OCI-LY1 (cell line): ENCODE data around the gene ZMIZ1.
"Not testable (repeated sequence)": the region's sequence is repeated elsewhere in the genome, so short reads cannot be mapped to it uniquely, and the experiment has no call there.

Experiments used
- H2AFZ ChIP-seq: fragments of 200-600 bp; sonication (generic), shearing (Covaris generic); 2 replicates; pipeline ENCODE4 v1.6.0; 2014; ENCODE audit warnings: antibody characterized with exemption, mild to moderate bottlenecking, low read length
- H3F3A ChIP-seq: fragments of 200-600 bp; sonication (generic), shearing (Covaris generic); 2 replicates; pipeline ENCODE4 v1.6.0; 2014; ENCODE audit warnings: mild to moderate bottlenecking, antibody characterized with exemption, low read length, moderate library complexity; ENCODE audit not compliant: insufficient read depth
- H3K27ac ChIP-seq: fragments of 200-600 bp; sonication (generic); 2 replicates; pipeline ENCODE4 v1.5.1; 2014; ENCODE audit warnings: low read length, mixed run types, mild to moderate bottlenecking, low read depth; ENCODE audit not compliant: poor library complexity, severe bottlenecking
- H3K27me3 ChIP-seq: fragments of 200-600 bp; sonication (generic); 2 replicates; pipeline ENCODE4 v1.6.0; 2014; ENCODE audit warnings: antibody characterized with exemption, mild to moderate bottlenecking, low read length, moderate library complexity; ENCODE audit not compliant: insufficient read depth
- H3K36me3 ChIP-seq: fragments of 200-600 bp; sonication (generic); 2 replicates; pipeline ENCODE4 v1.6.1; 2014; ENCODE audit warnings: mild to moderate bottlenecking, antibody characterized with exemption, low read length, moderate library complexity, mixed read lengths; ENCODE audit not compliant: insufficient read depth
- H3K4me1 ChIP-seq: fragments of 200-600 bp; sonication (generic); 2 replicates; pipeline ENCODE4 v1.5.1; 2014; ENCODE audit warnings: mild to moderate bottlenecking, low read length, moderate library complexity; ENCODE audit not compliant: insufficient read depth, severe bottlenecking
- H3K4me2 ChIP-seq: fragments of 200-600 bp; sonication (generic), shearing (Covaris generic); 2 replicates; pipeline ENCODE4 v1.6.1; 2014; ENCODE audit warnings: low read length
- H3K4me3 ChIP-seq: fragments of 200-600 bp; sonication (generic); 2 replicates; pipeline ENCODE4 v1.5.1; 2014; ENCODE audit warnings: low read length, low read depth, mild to moderate bottlenecking, mixed read lengths; ENCODE audit not compliant: poor library complexity, severe bottlenecking
- H3K79me2 ChIP-seq: fragments of 200-600 bp; shearing (Covaris generic); 2 replicates; pipeline ENCODE4 v1.6.1; 2016; ENCODE audit warnings: mixed run types, low read length, mixed read lengths; ENCODE audit not compliant: insufficient read depth
- H3K9ac ChIP-seq: fragments of 200-600 bp; sonication (generic), shearing (Covaris generic); 2 replicates; pipeline ENCODE4 v1.6.1; 2014; ENCODE audit warnings: mild to moderate bottlenecking, low read length, mixed read lengths
- H3K9me2 ChIP-seq: fragments of 200-600 bp; sonication (generic), shearing (Covaris generic); 2 replicates; pipeline ENCODE4 v1.6.1; 2014; ENCODE audit warnings: low read depth, mild to moderate bottlenecking, low read length, mixed read lengths
- H3K9me3 ChIP-seq: fragments of 200-600 bp; shearing (Covaris generic); 2 replicates; pipeline ENCODE4 v1.6.1; 2014; ENCODE audit warnings: low read length, mixed read lengths
- H4K20me1 ChIP-seq: fragments of 200-600 bp; sonication (generic), shearing (Covaris generic); 2 replicates; pipeline ENCODE4 v1.6.0; 2016; ENCODE audit warnings: mild to moderate bottlenecking, low read length; ENCODE audit not compliant: insufficient read depth
- EZH2 ChIP-seq: fragments of 200-600 bp; sonication (generic), shearing (Covaris generic); IDR thresholded peaks from 2 replicates; pipeline ENCODE4 v1.8.0; 2017; ENCODE audit warnings: borderline replicate concordance, mixed run types, mild to moderate bottlenecking, antibody characterized with exemption, low read length, moderate library complexity, mixed read lengths
- TF ChIP-seq, protein P1 (sequence below): fragments of 200-600 bp; sonication (generic), shearing (Covaris generic); IDR thresholded peaks from 2 replicates; pipeline ENCODE4 v1.5.1; 2017; ENCODE audit warnings: mild to moderate bottlenecking, antibody characterized with exemption, low read length, moderate library complexity, mixed read lengths

The ZMIZ1 gene

DNA sequence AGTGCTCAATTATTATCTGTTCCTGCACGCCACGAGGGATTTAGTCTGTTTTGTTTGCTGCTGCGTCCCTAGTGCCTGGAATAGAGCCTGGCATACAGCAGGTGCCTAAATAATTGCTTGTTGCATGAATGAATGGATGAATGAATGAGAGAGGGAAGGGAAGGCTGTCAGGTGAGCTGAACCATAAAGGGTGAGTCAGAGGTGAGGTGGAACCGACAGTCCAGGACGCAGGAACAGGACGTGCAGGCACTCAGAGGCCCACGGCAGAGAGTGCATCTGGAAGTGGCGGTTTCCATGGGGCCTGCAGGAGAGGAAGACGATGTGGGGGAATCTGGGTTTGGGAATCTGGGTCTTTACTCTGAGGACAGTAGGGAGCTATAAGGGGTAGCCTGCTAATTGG, 260.8 kb downstream of the ZMIZ1 start:
- no peak overlapping the region for H3K4me3 ChIP-seq
- no peaks in the 10 kb centered on the region for H3K9me2 ChIP-seq
- H3K27me3 ChIP-seq: peaks cover 8% of the 10 kb centered on the region; the same call in 1 of the 2 replicates
- no peak overlapping the region for H3K4me2 ChIP-seq
- no peaks in the 10 kb centered on the region for H3K4me1 ChIP-seq
- no peak overlapping the region for H3K9ac ChIP-seq
- no peaks in the 10 kb centered on the region; the same call in 1 of the 2 replicates for H3K36me3 ChIP-seq
- H2AFZ ChIP-seq: no peak overlapping the region
- H3F3A ChIP-seq: no peaks in the 10 kb centered on the region
- TF ChIP-seq EZH2: no peak
- TF ChIP-seq, protein P1, sequence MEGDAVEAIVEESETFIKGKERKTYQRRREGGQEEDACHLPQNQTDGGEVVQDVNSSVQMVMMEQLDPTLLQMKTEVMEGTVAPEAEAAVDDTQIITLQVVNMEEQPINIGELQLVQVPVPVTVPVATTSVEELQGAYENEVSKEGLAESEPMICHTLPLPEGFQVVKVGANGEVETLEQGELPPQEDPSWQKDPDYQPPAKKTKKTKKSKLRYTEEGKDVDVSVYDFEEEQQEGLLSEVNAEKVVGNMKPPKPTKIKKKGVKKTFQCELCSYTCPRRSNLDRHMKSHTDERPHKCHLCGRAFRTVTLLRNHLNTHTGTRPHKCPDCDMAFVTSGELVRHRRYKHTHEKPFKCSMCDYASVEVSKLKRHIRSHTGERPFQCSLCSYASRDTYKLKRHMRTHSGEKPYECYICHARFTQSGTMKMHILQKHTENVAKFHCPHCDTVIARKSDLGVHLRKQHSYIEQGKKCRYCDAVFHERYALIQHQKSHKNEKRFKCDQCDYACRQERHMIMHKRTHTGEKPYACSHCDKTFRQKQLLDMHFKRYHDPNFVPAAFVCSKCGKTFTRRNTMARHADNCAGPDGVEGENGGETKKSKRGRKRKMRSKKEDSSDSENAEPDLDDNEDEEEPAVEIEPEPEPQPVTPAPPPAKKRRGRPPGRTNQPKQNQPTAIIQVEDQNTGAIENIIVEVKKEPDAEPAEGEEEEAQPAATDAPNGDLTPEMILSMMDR: no peak
- H3K79me2 ChIP-seq: no peaks in the 10 kb centered on the region
- no peaks in the 10 kb centered on the region for H4K20me1 ChIP-seq
- H3K9me3 ChIP-seq: no peaks in the 10 kb centered on the region
- no peak overlapping the region for H3K27ac ChIP-seq

DNA sequence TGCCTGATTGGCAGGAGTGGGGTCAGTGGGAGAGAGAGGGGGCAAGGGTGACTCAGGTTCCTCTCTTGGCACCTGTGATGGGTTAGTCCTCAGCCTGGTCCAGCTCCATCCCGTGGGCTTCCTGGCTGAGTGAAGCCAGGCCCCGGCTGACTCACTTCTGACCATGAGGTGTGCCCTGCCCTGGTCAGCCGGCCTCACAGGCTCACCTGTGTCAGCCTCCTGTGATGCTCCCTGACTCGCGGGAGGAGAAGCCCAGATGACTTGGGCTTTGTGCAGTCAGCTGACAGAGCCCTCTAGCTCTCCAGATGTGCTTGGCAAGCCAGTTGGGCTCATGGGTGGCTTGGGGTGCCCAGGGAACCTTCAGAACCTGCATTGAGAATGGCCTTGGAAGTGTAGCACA, 262.5 kb downstream of the ZMIZ1 start:
- Histone ChIP-seq H3K9ac (no peak overlapping the region), H4K20me1 (no peaks in the 10 kb centered on the region), H3K4me2 (no peak overlapping the region), H3K27ac (no peak overlapping the region), H3K4me3 (no peak overlapping the region), H2AFZ (no peak overlapping the region), H3K36me3 (no peaks in the 10 kb centered on the region; the same call in 1 of the 2 replicates), H3K9me2 (no peaks in the 10 kb centered on the region), H3K27me3 (no peaks in the 10 kb centered on the region), H3K9me3 (no peaks in the 10 kb centered on the region), H3F3A (no peaks in the 10 kb centered on the region), H3K4me1 (no peaks in the 10 kb centered on the region), H3K79me2 (no peaks in the 10 kb centered on the region)
- TF ChIP-seq, protein P1: no peak
- TF ChIP-seq EZH2: no peak

DNA sequence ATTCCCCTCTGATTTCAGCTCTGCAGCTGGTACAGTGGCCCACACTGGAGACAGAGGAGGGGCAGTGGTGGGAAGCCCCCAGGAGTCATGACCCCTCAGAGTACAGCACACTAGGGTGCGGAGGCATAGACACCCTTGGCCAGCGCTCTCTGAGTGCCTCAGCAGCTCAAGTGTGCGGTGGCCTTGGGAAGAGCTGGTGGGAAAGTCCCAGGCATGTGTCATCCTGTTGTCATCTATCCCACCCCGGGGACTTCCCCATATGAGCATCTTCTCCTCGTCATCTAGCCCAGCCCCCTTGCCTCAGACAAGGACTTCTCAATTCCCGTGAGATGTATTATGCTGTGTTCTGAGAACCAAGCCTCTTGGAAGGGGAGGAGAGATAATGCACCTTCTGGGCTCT, 262.9 kb downstream of the ZMIZ1 start:
- no peaks in the 10 kb centered on the region for H4K20me1 ChIP-seq
- H3K9ac ChIP-seq: no peak overlapping the region
- H3K4me1 ChIP-seq: no peaks in the 10 kb centered on the region
- no peak overlapping the region for H2AFZ ChIP-seq
- no peaks in the 10 kb centered on the region for H3K27me3 ChIP-seq
- no peaks in the 10 kb centered on the region for H3K9me2 ChIP-seq
- H3F3A ChIP-seq: no peaks in the 10 kb centered on the region
- H3K36me3 ChIP-seq: no peaks in the 10 kb centered on the region; the same call in 1 of the 2 replicates
- H3K4me3 ChIP-seq: no peak overlapping the region
- H3K27ac ChIP-seq: no peak overlapping the region
- H3K9me3 ChIP-seq: no peaks in the 10 kb centered on the region
- no peak overlapping the region for H3K4me2 ChIP-seq
- no peaks in the 10 kb centered on the region for H3K79me2 ChIP-seq
- TF ChIP-seq, protein P1: no peak
- TF ChIP-seq EZH2: no peak

DNA sequence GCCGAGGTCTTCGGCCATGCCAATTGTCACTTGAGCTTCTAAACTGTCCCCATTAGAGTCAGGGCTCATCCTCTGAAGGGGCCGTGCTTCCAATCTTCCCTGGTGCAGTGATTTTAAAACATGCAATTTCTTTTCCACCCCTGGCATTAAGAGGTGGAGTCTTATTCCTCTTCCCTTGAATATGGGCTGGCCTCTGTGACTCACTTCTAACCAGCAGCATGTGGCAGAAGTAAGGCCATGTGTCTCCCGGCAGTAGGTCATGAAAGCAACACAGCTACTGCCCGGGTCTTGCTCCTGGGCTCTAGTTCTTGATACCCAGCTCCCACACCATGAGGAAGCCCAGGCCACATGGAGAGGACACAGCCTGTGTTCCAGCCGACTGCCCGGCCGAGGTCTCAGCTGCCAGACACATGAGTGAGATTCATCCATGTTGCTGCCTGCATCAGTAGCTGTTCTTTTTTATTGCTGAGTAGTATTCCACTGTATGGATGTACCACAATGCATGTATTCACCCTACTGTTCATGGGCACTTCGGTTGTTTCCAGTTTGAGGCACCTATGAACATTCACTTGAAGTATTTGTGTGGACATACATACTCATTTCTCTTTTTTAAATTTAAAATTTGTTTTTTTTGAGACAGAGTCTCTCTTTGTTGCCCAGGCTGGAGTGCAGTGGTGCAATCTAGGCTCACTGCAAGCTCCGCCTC, 264.0 kb downstream of the ZMIZ1 start:
- H3K4me3 ChIP-seq, H3K9ac ChIP-seq, H3F3A ChIP-seq, H3K27ac ChIP-seq, H2AFZ ChIP-seq, H3K4me2 ChIP-seq, H4K20me1 ChIP-seq, H3K79me2 ChIP-seq, H3K36me3 ChIP-seq, H3K9me3 ChIP-seq, H3K27me3 ChIP-seq, H3K9me2 ChIP-seq, H3K4me1 ChIP-seq: not testable (repeated sequence)
